Spleen (tissue), 7 donors: ENCODE results near the gene CLEC17A.
"Not testable (repeated sequence)": the region's sequence is repeated elsewhere in the genome, so short reads cannot be mapped to it uniquely, and the experiment has no call there.

Experiments
- CTCF ChIP-seq, 11 experiments: fragments of 200-600 bp in 7 of 11; fragments of 450-650 bp in 4 of 11; sonication (generic) in 4 of 11; IDR thresholded peaks in 8 of 11; conservative IDR thresholded peaks in 3 of 11; 1 replicate in 7 of 11; 2 replicates in 4 of 11; pipeline versions ENCODE4 v1.4.0 to v1.8.0; 2016 to 2021; ENCODE audit warnings: antibody characterized with exemption in 11 of 11, inconsistent platforms in 4 of 11, mild to moderate bottlenecking in 1 of 11
- POLR2AphosphoS5 ChIP-seq, 3 donors: sonication (generic); formaldehyde crosslinking; IDR thresholded peaks; one replicate each; pipeline ENCODE4 v1.5.1; 2017; ENCODE audit warnings: antibody characterized with exemption in 3 of 3
- donor health status: DM: no; HTN: no; CAD: no; lungs with moderate emphysema.
- donor health status: DM: no; HTN: no; CAD: no.
- donor health status: DM: no; HTN: no; CAD: no.

- not testable (repeated sequence) for TF ChIP-seq CTCF (IDR thresholded peaks at IDR 0.05 in 8 of 11, conservative IDR thresholded peaks at IDR 0.05 in 3 of 11); POLR2AphosphoS5 (IDR thresholded peaks at IDR 0.05)
Observed at GRCh38 chr19:14584372-14584771, 1.5 kb downstream of the CLEC17A start.
